Gastroesophageal sphincter (tissue), 4 donors: ENCODE measurements around the gene GPR55. TPM values are rescaled to one million over a fixed set of nuclear protein-coding genes. Genes with fewer than 3 reads are reported as not detected.
"Not testable (repeated sequence)": the region's sequence is repeated elsewhere in the genome, so short reads cannot be mapped to it uniquely, and the experiment has no call there.

Experiments used
- ATAC-seq: fragments of 150-250 bp; one replicate; pipeline ENCODE4 v1.9.1; 2016; ENCODE audit warnings: mild to moderate bottlenecking, moderate library complexity
- H3K27ac ChIP-seq, 4 donors: fragments of 200-600 bp; sonication (generic) in 3 of 4; 1 replicate in 3 of 4; 2 replicates in 1 of 4; pipeline ENCODE4 v1.5.1; 2016 to 2019
- H3K27me3 ChIP-seq: fragments of 200-600 bp; sonication (generic); one replicate; pipeline ENCODE4 v1.5.1; 2019
- H3K36me3 ChIP-seq, 2 donors: fragments of 200-600 bp; sonication (generic); one replicate each; pipeline ENCODE4 v1.5.1; 2019; ENCODE audit warnings: control low read depth in 1 of 2
- H3K4me1 ChIP-seq, 3 donors: fragments of 200-600 bp; sonication (generic); 1 replicate in 2 of 3; 2 replicates in 1 of 3; pipeline ENCODE4 v1.5.1; 2016 to 2019; ENCODE audit warnings: control low read depth in 2 of 3
- H3K4me3 ChIP-seq, 2 donors: fragments of 200-600 bp; sonication (generic); one replicate each; pipeline ENCODE4 v1.5.1; 2019; ENCODE audit warnings: mild to moderate bottlenecking in 1 of 2, moderate library complexity in 1 of 2
- H3K9me3 ChIP-seq, 3 donors: fragments of 200-600 bp; sonication (generic); one replicate each; pipeline ENCODE4 v1.5.1; 2017 to 2019; ENCODE audit warnings: control low read depth in 2 of 3
- CTCF ChIP-seq, 4 experiments: fragments of 200-600 bp in 2 of 4; fragments of 450-650 bp in 2 of 4; sonication (generic) in 1 of 4; IDR thresholded peaks; one replicate each; pipeline ENCODE4 v1.5.1; 2017 to 2019; ENCODE audit warnings: antibody characterized with exemption in 4 of 4, mild to moderate bottlenecking in 2 of 4, moderate library complexity in 2 of 4
- EP300 ChIP-seq: sonication (generic); formaldehyde crosslinking; IDR thresholded peaks from one replicate; pipeline ENCODE4 v1.6.1; 2017; ENCODE audit warnings: antibody characterized with exemption, mild to moderate bottlenecking
- POLR2A ChIP-seq, 2 donors: fragments of 450-650 bp; IDR thresholded peaks; one replicate each; pipeline ENCODE4 v1.6.1; 2017; ENCODE audit warnings: antibody characterized with exemption in 2 of 2, mild to moderate bottlenecking in 2 of 2, moderate library complexity in 1 of 2
- POLR2AphosphoS5 ChIP-seq: sonication (generic); formaldehyde crosslinking; IDR thresholded peaks from one replicate; pipeline ENCODE4 v1.6.1; 2017; ENCODE audit warnings: antibody characterized with exemption
- WGBS, 2 donors: methylation state at CpG; one replicate each; pipeline ENCODE4 v1.1.5; 2018; ENCODE audit warnings: low coverage in 1 of 2; 5-methylcytosine and 5-hydroxymethylcytosine counted together
- total RNA-seq, 4 donors: library from RNA; depleted of rRNA; stranded (reverse); fragments of >200 nt; gene quantifications; one replicate each; pipeline ENCODE4 v1.1.0, GENCODE V29; 2016

The GPR55 gene
- total RNA-seq, result under 1 TPM in 2 of 4 donors, not detected in 2; 0.08 to 0.12 TPM

GRCh38 chr2:230924470-230925341, at the start of gene GPR55:
TSS of gene GPR55 (minus strand) at chr2:230925242. CDS start at chr2:230910962, 14,280 bp downstream.
- Histone ChIP-seq H3K4me1 (no peaks in the 10 kb centered on the region), H3K4me3 (no peak within 1 kb of the TSS), H3K9me3 (no peaks in the 10 kb centered on the region), H3K27me3 (peaks cover 6% of the 10 kb centered on the region), H3K36me3 (no peaks in the 10 kb centered on the region), H3K27ac (no peak within 1 kb of the TSS)
- no peak for TF ChIP-seq EP300
- no peak for TF ChIP-seq CTCF (IDR thresholded peaks at IDR 0.05)
- no peak for TF ChIP-seq POLR2AphosphoS5
- no peak for TF ChIP-seq POLR2A (IDR thresholded peaks at IDR 0.05)
- 55% methylated on average over 4 of the region's 26 CpGs; no CpG with 5 or more reads in 1 of the 2 donors for WGBS, 2 donors
- no peak for ATAC-seq

GRCh38 chr2:230974096-230974913, 49.3 kb upstream of the GPR55 start:
- H3K4me1 ChIP-seq, result no peaks in the 10 kb centered on the region
- no peak overlapping the region for H3K27ac ChIP-seq
- ATAC-seq, result no peak
- TF ChIP-seq POLR2AphosphoS5, result no peak
- no peak for TF ChIP-seq POLR2A (IDR thresholded peaks at IDR 0.05)
- TF ChIP-seq EP300, result no peak
- TF ChIP-seq CTCF (IDR thresholded peaks at IDR 0.05), result no peak
- H3K9me3 ChIP-seq, result no peaks in the 10 kb centered on the region
- no peaks in the 10 kb centered on the region for H3K36me3 ChIP-seq
- peaks cover 20% of the 10 kb centered on the region for H3K27me3 ChIP-seq
- no peak overlapping the region for H3K4me3 ChIP-seq
- 76 to 85% methylated on average over 10 to 12 of the region's 17 CpGs for WGBS, 2 donors

- 50 to 100% methylated on average over 1 to 4 of the region's 5 CpGs for WGBS, 2 donors
These were observed 47.0 kb upstream of the GPR55 start for GRCh38 chr2:230972046-230972445.

GRCh38 chr2:230969659-230970015, 44.6 kb upstream of the GPR55 start:
- no peaks in the 10 kb centered on the region for H3K36me3 ChIP-seq
- no peak for ATAC-seq
- no peaks in the 10 kb centered on the region for H3K4me1 ChIP-seq
- no peaks in the 10 kb centered on the region for H3K9me3 ChIP-seq
- no peak overlapping the region for H3K4me3 ChIP-seq
- peaks cover 10% of the 10 kb centered on the region for H3K27me3 ChIP-seq
- no peak for TF ChIP-seq POLR2A (IDR thresholded peaks at IDR 0.05)
- 65% methylated on average over 2 of the region's 2 CpGs; no CpG with 5 or more reads in 1 of the 2 donors for WGBS, 2 donors
- H3K27ac ChIP-seq, result no peak overlapping the region

More at GRCh38 chr2:230972046-230972445, 47.0 kb upstream of the GPR55 start:
- Histone ChIP-seq H3K9me3 (no peaks in the 10 kb centered on the region), H3K4me3 (no peak overlapping the region), H3K36me3 (no peaks in the 10 kb centered on the region), H3K4me1 (no peaks in the 10 kb centered on the region), H3K27ac (no peak overlapping the region), H3K27me3 (peaks cover 20% of the 10 kb centered on the region)
- ATAC-seq, result no peak
- TF ChIP-seq EP300, result no peak
- TF ChIP-seq POLR2A (IDR thresholded peaks at IDR 0.05), result no peak

- no peak overlapping the region for H3K4me3 ChIP-seq
- 87% methylated on average over 4 to 7 of the region's 16 CpGs for WGBS, 2 donors
- TF ChIP-seq POLR2AphosphoS5 (no peak), CTCF (IDR thresholded peaks at IDR 0.05) (no peak)
- peaks cover 10% of the 10 kb centered on the region for H3K27me3 ChIP-seq
- H3K4me1 ChIP-seq, result no peaks in the 10 kb centered on the region
- no peak for ATAC-seq
- H3K27ac ChIP-seq, result no peak overlapping the region
- H3K9me3 ChIP-seq, result no peaks in the 10 kb centered on the region
- no peaks in the 10 kb centered on the region for H3K36me3 ChIP-seq
These were observed 44.0 kb upstream of the GPR55 start for GRCh38 chr2:230968921-230969658.

GRCh38 chr2:230968314-230968713, 43.3 kb upstream of the GPR55 start:
- WGBS, 2 donors, result 83 to 98% methylated on average over 4 of the region's 6 CpGs
- H3K4me1 ChIP-seq, ATAC-seq, H3K4me3 ChIP-seq, H3K9me3 ChIP-seq, H3K27ac ChIP-seq, H3K36me3 ChIP-seq, H3K27me3 ChIP-seq: not testable (repeated sequence)
